OCI-LY3 (cell line): ENCODE measurements around the gene KIAA1210.

Source experiments
- H2AFZ ChIP-seq: fragments of 200-600, 300-600 bp; shearing (Covaris generic); 2 replicates; pipeline ENCODE4 v1.6.0; 2014; ENCODE audit warnings: antibody characterized with exemption, low read depth, low read length
- H3K27ac ChIP-seq: fragments of 200-600, 300-600 bp; sonication (generic); 2 replicates; pipeline ENCODE4 v1.5.1; 2014; ENCODE audit warnings: mild to moderate bottlenecking, low read length, moderate library complexity, mixed read lengths
- H3K27me3 ChIP-seq: fragments of 200-600, 300-600 bp; sonication (generic); 2 replicates; pipeline ENCODE4 v1.6.1; 2014; ENCODE audit warnings: low read depth, low read length, mixed read lengths
- H3K36me3 ChIP-seq: fragments of 200-600, 300-600 bp; sonication (generic); replicated peaks from 2 replicates; pipeline ENCODE3; 2014; ENCODE audit warnings: low read depth, low read length, mixed read lengths
- H3K4me1 ChIP-seq: fragments of 300-600, 200-600 bp; sonication (generic); 2 replicates; pipeline ENCODE4 v1.6.1; 2014; ENCODE audit warnings: low read length, mixed read lengths
- H3K4me2 ChIP-seq: fragments of 200-600, 300-600 bp; sonication (generic); 2 replicates; pipeline ENCODE4 v1.6.1; 2014; ENCODE audit warnings: low read length, mixed read lengths
- H3K4me3 ChIP-seq: fragments of 300-600, 200-600 bp; sonication (generic); 2 replicates; pipeline ENCODE4 v1.5.1; 2014; ENCODE audit warnings: antibody characterized with exemption, mild to moderate bottlenecking, low read length, moderate library complexity
- H3K79me2 ChIP-seq: fragments of 300-600, 200-600 bp; shearing (Covaris generic); 2 replicates; pipeline ENCODE4 v1.6.1; 2014; ENCODE audit warnings: mild to moderate bottlenecking, low read length, mixed read lengths
- H3K9ac ChIP-seq: fragments of 300-600, 200-600 bp; shearing (Covaris generic); 2 replicates; pipeline ENCODE4 v1.6.0; 2014; ENCODE audit warnings: mild to moderate bottlenecking, low read length, moderate library complexity
- H3K9me3 ChIP-seq: fragments of 200-600, 300-600 bp; shearing (Covaris generic); 2 replicates; pipeline ENCODE4 v1.6.1; 2014; ENCODE audit warnings: low read length, mixed read lengths; ENCODE audit not compliant: insufficient read depth
- H4K20me1 ChIP-seq: fragments of 200-600, 300-600 bp; sonication (generic); 2 replicates; pipeline ENCODE4 v1.6.1; 2016; ENCODE audit warnings: low read length, mixed read lengths; ENCODE audit not compliant: insufficient read depth
- CTCF ChIP-seq: fragments of 200-600, 300-600 bp; sonication (generic); IDR thresholded peaks from 2 replicates; pipeline ENCODE4 v1.5.1; 2014; ENCODE audit warnings: antibody characterized with exemption, low read length, low read depth
- EZH2phosphoT487 ChIP-seq: fragments of 200-600 bp; shearing (Covaris generic); IDR thresholded peaks from 2 replicates; pipeline ENCODE4 v1.6.1; 2018; ENCODE audit warnings: antibody characterized with exemption, mixed run types, low read depth

Gene KIAA1210

GRCh38 chrX:119075270-119076025 lies 52.2 kb downstream of the KIAA1210 start:
- Histone ChIP-seq H3K9me3 (peaks cover 4% of the 10 kb centered on the region; the same call in 1 of the 2 replicates), H3K36me3 (peaks cover 4% of the 10 kb centered on the region), H3K79me2 (no peaks in the 10 kb centered on the region), H2AFZ (no peak overlapping the region), H3K27ac (no peak overlapping the region), H4K20me1 (no peaks in the 10 kb centered on the region), H3K9ac (no peak overlapping the region), H3K27me3 (peaks cover 8% of the 10 kb centered on the region), H3K4me1 (peaks cover 17% of the 10 kb centered on the region), H3K4me2 (no peak overlapping the region), H3K4me3 (no peak overlapping the region)
- TF ChIP-seq CTCF (no peak), EZH2phosphoT487 (no peak)

GRCh38 chrX:119073911-119074310 lies 53.7 kb downstream of the KIAA1210 start:
- H3K27me3 ChIP-seq = no peaks in the 10 kb centered on the region
- H3K4me3 ChIP-seq = no peak overlapping the region
- no peak for TF ChIP-seq CTCF
- no peak for TF ChIP-seq EZH2phosphoT487
- no peak overlapping the region for H2AFZ ChIP-seq
- H4K20me1 ChIP-seq = no peaks in the 10 kb centered on the region
- no peak overlapping the region for H3K9ac ChIP-seq
- H3K27ac ChIP-seq = no peak overlapping the region
- peaks cover 17% of the 10 kb centered on the region for H3K36me3 ChIP-seq
- H3K4me2 ChIP-seq = no peak overlapping the region
- peaks cover 27% of the 10 kb centered on the region for H3K4me1 ChIP-seq
- H3K9me3 ChIP-seq = peaks cover 16% of the 10 kb centered on the region; the same call in 1 of the 2 replicates
- H3K79me2 ChIP-seq = no peaks in the 10 kb centered on the region

- Histone ChIP-seq H3K4me2 (no peak overlapping the region), H3K79me2 (no peaks in the 10 kb centered on the region), H2AFZ (no peak overlapping the region), H3K4me3 (no peak overlapping the region), H3K9ac (no peak overlapping the region), H3K4me1 (peaks cover 32% of the 10 kb centered on the region), H3K27me3 (no peaks in the 10 kb centered on the region), H3K36me3 (peaks cover 17% of the 10 kb centered on the region), H3K9me3 (peaks cover 16% of the 10 kb centered on the region; the same call in 1 of the 2 replicates), H4K20me1 (no peaks in the 10 kb centered on the region), H3K27ac (no peak overlapping the region)
- TF ChIP-seq CTCF = no peak
- no peak for TF ChIP-seq EZH2phosphoT487
Observed at GRCh38 chrX:119073200-119073905, 54.3 kb downstream of the KIAA1210 start.

GRCh38 chrX:119072744-119073143 lies 54.9 kb downstream of the KIAA1210 start, which contains the start of gene CT47C1:
Gene CT47C1, plus strand, starts transcription at chrX:119072993. Its CDS starts 233 bp downstream, at chrX:119073226.
- H3K27ac ChIP-seq = peak within 1 kb of the TSS; percentile 73
- peak within 1 kb of the TSS; percentile 85 for H3K4me2 ChIP-seq
- H4K20me1 ChIP-seq = no peaks in the 10 kb centered on the region
- no peaks in the 10 kb centered on the region for H3K27me3 ChIP-seq
- H3K4me3 ChIP-seq = peak within 1 kb of the TSS; percentile 52; the same call in 1 of the 2 replicates
- no peak within 1 kb of the TSS for H2AFZ ChIP-seq
- peaks cover 38% of the 10 kb centered on the region for H3K4me1 ChIP-seq
- peaks cover 17% of the 10 kb centered on the region for H3K36me3 ChIP-seq
- TF ChIP-seq CTCF (no peak), EZH2phosphoT487 (no peak)
- peak within 1 kb of the TSS; percentile 32; the same call in 1 of the 2 replicates for H3K9ac ChIP-seq
- H3K9me3 ChIP-seq = peaks cover 16% of the 10 kb centered on the region; the same call in 1 of the 2 replicates
- H3K79me2 ChIP-seq = no peaks in the 10 kb centered on the region
